Rectal smooth muscle tissue (tissue), 1 donor: ENCODE data around the gene KCNJ4.
A peak's percentile ranks its signal among the peaks of the same experiment; 100 is the strongest.

ENCODE experiments used
- H3K27ac ChIP-seq: one replicate; pipeline ENCODE4 v1.7.0; 2013; ENCODE audit warnings: low read depth, low read length, inconsistent platforms
- H3K27me3 ChIP-seq: one replicate; pipeline ENCODE4 v1.7.0; 2013; ENCODE audit warnings: low read length; ENCODE audit not compliant: control insufficient read depth, insufficient read depth
- H3K36me3 ChIP-seq: one replicate; pipeline ENCODE4 v1.7.0; 2013; ENCODE audit warnings: low read length; ENCODE audit not compliant: control insufficient read depth, insufficient read depth
- H3K4me1 ChIP-seq: one replicate; pipeline ENCODE4 v1.7.0; 2013; ENCODE audit warnings: low read length; ENCODE audit not compliant: control insufficient read depth, insufficient read depth
- H3K4me3 ChIP-seq: one replicate; pipeline ENCODE4 v1.7.0; 2013; ENCODE audit warnings: low read length
- H3K9ac ChIP-seq: one replicate; pipeline ENCODE4 v1.7.0; 2013; ENCODE audit warnings: low read length

The KCNJ4 gene

GRCh38 chr22:38468443-38469305 is 13.7 kb upstream of the KCNJ4 start:
- Histone ChIP-seq H3K27me3 (peaks cover 4% of the 10 kb centered on the region), H3K36me3 (no peaks in the 10 kb centered on the region), H3K9ac (no peak overlapping the region), H3K4me1 (peaks cover 3% of the 10 kb centered on the region), H3K4me3 (peak overlapping the region; percentile 76), H3K27ac (no peak overlapping the region)

GRCh38 chr22:38467904-38468442 is 13.0 kb upstream of the KCNJ4 start, which contains the start of gene KDELR3:
KDELR3 (plus strand) TSS chr22:38468096; CDS start chr22:38468234, 138 bp downstream.
- H3K9ac ChIP-seq: peak within 1 kb of the TSS; percentile 66
- H3K27ac ChIP-seq: no peak within 1 kb of the TSS

GRCh38 chr22:38467438-38467903 is 12.5 kb upstream of the KCNJ4 start:
- Histone ChIP-seq H3K4me1 (peaks cover 3% of the 10 kb centered on the region), H3K27ac (no peak overlapping the region), H3K27me3 (peaks cover 4% of the 10 kb centered on the region), H3K9ac (peak overlapping the region; percentile 30), H3K4me3 (peak overlapping the region; percentile 76), H3K36me3 (no peaks in the 10 kb centered on the region)

More at GRCh38 chr22:38467904-38468442, 13.0 kb upstream of the KCNJ4 start, which contains the start of gene KDELR3:
- H3K4me1 ChIP-seq: peaks cover 3% of the 10 kb centered on the region
- H3K27me3 ChIP-seq: peaks cover 4% of the 10 kb centered on the region
- no peaks in the 10 kb centered on the region for H3K36me3 ChIP-seq
- peak within 1 kb of the TSS; percentile 76 for H3K4me3 ChIP-seq

- no peak overlapping the region for H3K9ac ChIP-seq
- H3K4me3 ChIP-seq: no peak overlapping the region
- H3K27me3 ChIP-seq: peaks cover 9% of the 10 kb centered on the region
- H3K27ac ChIP-seq: no peak overlapping the region
- no peaks in the 10 kb centered on the region for H3K36me3 ChIP-seq
- peaks cover 3% of the 10 kb centered on the region for H3K4me1 ChIP-seq
Observed at GRCh38 chr22:38465673-38466490, 10.9 kb upstream of the KCNJ4 start.

- H3K4me3 ChIP-seq: no peak overlapping the region
- H3K27me3 ChIP-seq: peaks cover 13% of the 10 kb centered on the region
- no peak overlapping the region for H3K27ac ChIP-seq
- H3K4me1 ChIP-seq: peaks cover 3% of the 10 kb centered on the region
- H3K9ac ChIP-seq: no peak overlapping the region
- H3K36me3 ChIP-seq: no peaks in the 10 kb centered on the region
Observed at GRCh38 chr22:38464992-38465672, 10.1 kb upstream of the KCNJ4 start.

- Histone ChIP-seq H3K27ac (no peak overlapping the region), H3K27me3 (peaks cover 18% of the 10 kb centered on the region), H3K4me3 (peak overlapping the region; percentile 21)
Observed at GRCh38 chr22:38462960-38463784, 8.2 kb upstream of the KCNJ4 start.

GRCh38 chr22:38461414-38462081 is 6.5 kb upstream of the KCNJ4 start:
- H3K27me3 ChIP-seq: peaks cover 31% of the 10 kb centered on the region
- peak overlapping the region; percentile 27 for H3K4me3 ChIP-seq

More at GRCh38 chr22:38462960-38463784, 8.2 kb upstream of the KCNJ4 start:
- Histone ChIP-seq H3K4me1 (peaks cover 3% of the 10 kb centered on the region), H3K36me3 (no peaks in the 10 kb centered on the region), H3K9ac (no peak overlapping the region)

GRCh38 chr22:38461057-38461413 is 6.0 kb upstream of the KCNJ4 start:
- H3K9ac ChIP-seq: no peak overlapping the region
- no peak overlapping the region for H3K4me3 ChIP-seq
- H3K27me3 ChIP-seq: peaks cover 27% of the 10 kb centered on the region
- H3K27ac ChIP-seq: no peak overlapping the region
- no peaks in the 10 kb centered on the region for H3K4me1 ChIP-seq
- H3K36me3 ChIP-seq: no peaks in the 10 kb centered on the region

More at GRCh38 chr22:38461414-38462081, 6.5 kb upstream of the KCNJ4 start:
- Histone ChIP-seq H3K9ac (no peak overlapping the region), H3K27ac (no peak overlapping the region), H3K36me3 (no peaks in the 10 kb centered on the region), H3K4me1 (no peaks in the 10 kb centered on the region)

- Histone ChIP-seq H3K27me3 (peaks cover 27% of the 10 kb centered on the region), H3K4me3 (no peak overlapping the region), H3K9ac (no peak overlapping the region), H3K4me1 (no peaks in the 10 kb centered on the region), H3K27ac (no peak overlapping the region), H3K36me3 (no peaks in the 10 kb centered on the region)
Observed at GRCh38 chr22:38460426-38460840, 5.4 kb upstream of the KCNJ4 start.

GRCh38 chr22:38456841-38457699 is 2.1 kb upstream of the KCNJ4 start:
- H3K4me1 ChIP-seq: peaks cover 3% of the 10 kb centered on the region
- no peak overlapping the region for H3K27ac ChIP-seq
- H3K27me3 ChIP-seq: peaks cover 49% of the 10 kb centered on the region
- no peak overlapping the region for H3K9ac ChIP-seq
- H3K36me3 ChIP-seq: no peaks in the 10 kb centered on the region
- H3K4me3 ChIP-seq: no peak overlapping the region
